B cell (primary cell): ENCODE data around the gene PAMR1. TPM values are rescaled to one million over a fixed set of nuclear protein-coding genes. Genes with fewer than 3 reads are reported as not detected.

ENCODE experiments used
- ATAC-seq: fragments of 200-7000 bp; cut with Tn5 transposase; one replicate; pipeline ENCODE4 v1.10.0; 2021; ENCODE audit warnings: low read depth, mild to moderate bottlenecking, moderate number of reproducible peaks, moderate library complexity
- CTCF ChIA-PET: fragments of 350-600 bp; sonication (Branson Sonifier 250); formaldehyde crosslinking; loops from one replicate; lab custom pipeline; 2021; ENCODE audit warnings: antibody characterized with exemption, inconsistent platforms; lab: Charles Lee
- POLR2A ChIA-PET: fragments of 350-600 bp; sonication (Branson Sonifier 250); formaldehyde crosslinking; loops from one replicate; lab custom pipeline; 2021; ENCODE audit warnings: antibody characterized with exemption; lab: Charles Lee
- DNase-seq: peaks from one replicate; pipeline ENCODE4 v3.0.0; 2013
- H2AFZ ChIP-seq: 2 replicates; pipeline ENCODE4 v1.6.1; 2012; ENCODE audit warnings: mild to moderate bottlenecking, low read depth, low read length; ENCODE audit not compliant: insufficient read depth, poor library complexity, severe bottlenecking
- H3K27ac ChIP-seq, 2 donors: 1 replicate in 1 of 2; 2 replicates in 1 of 2; pipeline ENCODE4 v1.5.1; 2012 to 2013; ENCODE audit warnings: low read length in 2 of 2, mild to moderate bottlenecking in 2 of 2, moderate library complexity in 1 of 2
- H3K27me3 ChIP-seq, 4 experiments: fragments of 200-600 bp in 1 of 4; sonication (generic) in 1 of 4; replicated peaks in 1 of 4; 1 replicate in 2 of 4; 2 replicates in 2 of 4; pipeline versions ENCODE4 v1.6.1 to v1.7.0; 2013 to 2016; ENCODE audit warnings: low read length in 3 of 4, mild to moderate bottlenecking in 2 of 4, mixed read lengths in 1 of 4, moderate library complexity in 1 of 4; ENCODE audit not compliant: insufficient read depth in 4 of 4, control insufficient read depth in 3 of 4; ENCODE audit errors: control extremely low read depth in 1 of 4
- H3K36me3 ChIP-seq, 2 experiments: replicated peaks in 1 of 2; 1 replicate in 1 of 2; 2 replicates in 1 of 2; pipeline versions ENCODE4 v1.6.1 to v1.7.1; 2013; ENCODE audit warnings: low read length in 1 of 2; ENCODE audit not compliant: insufficient read depth in 2 of 2, control insufficient read depth in 1 of 2; ENCODE audit errors: control extremely low read depth in 1 of 2, extremely low read depth in 1 of 2
- H3K4me1 ChIP-seq, 2 donors: fragments of 200-600 bp in 1 of 2; sonication (generic) in 1 of 2; 1 replicate in 1 of 2; 2 replicates in 1 of 2; pipeline versions ENCODE4 v1.5.1 to v1.6.1; 2013 to 2017; ENCODE audit warnings: low read length in 2 of 2; ENCODE audit not compliant: control insufficient read depth in 2 of 2, insufficient read depth in 2 of 2
- H3K4me2 ChIP-seq: replicated peaks from 2 replicates; pipeline ENCODE3; 2012; ENCODE audit warnings: mild to moderate bottlenecking, low read depth, low read length; ENCODE audit not compliant: poor library complexity, severe bottlenecking
- H3K4me3 ChIP-seq, 5 experiments: fragments of 200-600 bp in 1 of 5; sonication (generic) in 1 of 5; 1 replicate in 3 of 5; 2 replicates in 2 of 5; pipeline versions ENCODE4 v1.5.1 to v1.7.0; 2011 to 2016; ENCODE audit warnings: low read length in 4 of 5, mild to moderate bottlenecking in 4 of 5, low read depth in 2 of 5, control low read depth in 1 of 5, moderate library complexity in 1 of 5; ENCODE audit not compliant: insufficient read depth in 1 of 5; ENCODE audit errors: control extremely low read depth in 1 of 5, extremely low read depth in 1 of 5
- H3K79me2 ChIP-seq: fragments of 200-600 bp; sonication (generic); one replicate; pipeline ENCODE4 v1.6.0; 2016; ENCODE audit warnings: low read length; ENCODE audit not compliant: control insufficient read depth, insufficient read depth
- H3K9ac ChIP-seq: fragments of 200-600 bp; sonication (generic); 2 replicates; pipeline ENCODE4 v1.6.1; 2017; ENCODE audit warnings: mild to moderate bottlenecking, low read length, moderate library complexity
- H3K9me3 ChIP-seq, 3 donors: one replicate each; pipeline versions ENCODE4 v1.6.1 to v1.7.1; 2013; ENCODE audit warnings: low read length in 2 of 3; ENCODE audit not compliant: control insufficient read depth in 2 of 3, insufficient read depth in 1 of 3; ENCODE audit errors: control extremely low read depth in 1 of 3
- H4K20me1 ChIP-seq: 2 replicates; pipeline ENCODE4 v1.6.0; 2012; ENCODE audit warnings: mild to moderate bottlenecking, low read length; ENCODE audit not compliant: insufficient read depth, control insufficient read depth, poor library complexity, severe bottlenecking
- H3K27ac Mint-ChIP-seq: one replicate; pipeline ENCODE4 v1.8.0; 2021; ENCODE audit warnings: mixed read lengths
- H3K27me3 Mint-ChIP-seq: one replicate; pipeline ENCODE4 v1.8.0; 2021; ENCODE audit warnings: mixed read lengths
- H3K4me1 Mint-ChIP-seq: one replicate; pipeline ENCODE4 v1.8.0; 2021; ENCODE audit warnings: mixed read lengths
- H3K4me3 Mint-ChIP-seq: one replicate; pipeline ENCODE4 v1.8.0; 2021; ENCODE audit warnings: mixed read lengths
- H3K9me3 Mint-ChIP-seq: one replicate; pipeline ENCODE4 v1.8.0; 2022; ENCODE audit warnings: mixed read lengths; ENCODE audit not compliant: insufficient read depth
- CTCF ChIP-seq: fragments of 200-600 bp; IDR thresholded peaks from one replicate; pipeline ENCODE4 v1.8.0; 2022; ENCODE audit warnings: antibody characterized with exemption, mild to moderate bottlenecking
- EZH2 ChIP-seq: IDR thresholded peaks from 2 replicates; pipeline ENCODE4 v1.6.1; 2012; ENCODE audit warnings: borderline replicate concordance, low read depth, mild to moderate bottlenecking, moderate library complexity, low read length; ENCODE audit not compliant: insufficient read depth, poor library complexity, severe bottlenecking
- WGBS: methylation state at CpG from one replicate; pipeline ENCODE4 v1.1.5; 2013; ENCODE audit warnings: missing lambda C conversion rate; ENCODE audit not compliant: insufficient coverage; 5-methylcytosine and 5-hydroxymethylcytosine counted together
- intact Hi-C: fragments of 100-400 bp; cut with micrococcal nuclease; formaldehyde crosslinking; loops from one replicate; pipeline ENCODE4 v1.10.0; 2022
- polyA plus RNA-seq: library from polyadenylated mRNA; depleted of rRNA; stranded (reverse); fragments of >200 nt; gene quantifications from 2 replicates; pipeline ENCODE4 v1.2.3, GENCODE V29; 2012
- total RNA-seq, 2 donors: library from RNA; stranded (reverse); fragments of 120-200 nt in 1 of 2; gene quantifications; 1 replicate in 1 of 2; 2 replicates in 1 of 2; pipeline versions ENCODE4 v1.2.3 to v1.2.4, GENCODE V29; 2013 to 2022

Gene PAMR1
- total and polyA plus RNA-seq, 2 donors (not counting 1 experiment from before 2014, with no cell fraction given), result not detected

- intact Hi-C loops, result no loop called here
- peak overlapping the region; percentile 21 for H2AFZ ChIP-seq
- H3K9ac ChIP-seq, result no peak overlapping the region
- no peak overlapping the region for H3K4me3 ChIP-seq
- no peaks in the 10 kb centered on the region for H4K20me1 ChIP-seq
- Mint-ChIP-seq H3K27me3 (peaks cover 71% of the 10 kb centered on the region), H3K27ac (no peak overlapping the region), H3K4me3 (no peak overlapping the region), H3K4me1 (no peaks in the 10 kb centered on the region), H3K9me3 (no peaks in the 10 kb centered on the region)
- ATAC-seq (no peak), DNase-seq (no peak)
- ChIA-PET CTCF (no interaction called here), POLR2A (no interaction called here)
- no peaks in the 10 kb centered on the region for H3K36me3 ChIP-seq
- H3K4me1 ChIP-seq, result peaks cover 0 to 3% of the 10 kb centered on the region in 2 donors
- no peaks in the 10 kb centered on the region for H3K79me2 ChIP-seq
- no peak overlapping the region for H3K4me2 ChIP-seq
- no CpG with 5 or more reads among the region's 6 CpGs for WGBS
- no peak for TF ChIP-seq CTCF
- no peak for TF ChIP-seq EZH2
- H3K9me3 ChIP-seq, result no peaks in the 10 kb centered on the region
- H3K27ac ChIP-seq, result no peak overlapping the region
- H3K27me3 ChIP-seq, result peaks cover 0 to 50% (median 20%) of the 10 kb centered on the region in 4 experiments
Observed at GRCh38 chr11:35526370-35526792, 965 bp upstream of the PAMR1 start.

- Histone ChIP-seq H3K27me3 (peaks cover 0 to 50% (median 19%) of the 10 kb centered on the region in 4 experiments), H3K4me2 (no peak overlapping the region), H3K9ac (no peak overlapping the region), H3K27ac (no peak overlapping the region), H3K4me3 (no peak overlapping the region), H3K79me2 (no peaks in the 10 kb centered on the region), H4K20me1 (no peaks in the 10 kb centered on the region), H3K9me3 (no peaks in the 10 kb centered on the region), H3K4me1 (peaks cover 0 to 3% of the 10 kb centered on the region in 2 donors), H2AFZ (no peak overlapping the region), H3K36me3 (no peaks in the 10 kb centered on the region)
- WGBS, result 57% methylated on average over 1 of the region's 4 CpGs
- Mint-ChIP-seq H3K4me3 (no peak overlapping the region), H3K9me3 (no peaks in the 10 kb centered on the region), H3K4me1 (no peaks in the 10 kb centered on the region), H3K27ac (no peak overlapping the region), H3K27me3 (peaks cover 73% of the 10 kb centered on the region)
- no peak for TF ChIP-seq CTCF
- TF ChIP-seq EZH2, result no peak
- intact Hi-C loops, result no loop called here
- DNase-seq, result no peak
- CTCF ChIA-PET, result no interaction called here
- POLR2A ChIA-PET, result no interaction called here
- ATAC-seq, result no peak
Observed at GRCh38 chr11:35524780-35525179, 636 bp downstream of the PAMR1 start.
